SK-N-MC (cell line): ENCODE results near the gene PRKAR1B.

Source experiments
- EZH2 ChIP-seq: fragments of 200-600 bp; sonication (generic); IDR thresholded peaks from one replicate; pipeline ENCODE4 v1.6.1; 2017; ENCODE audit warnings: antibody characterized with exemption
- FOXP2 ChIP-seq: optimal IDR thresholded peaks from 2 replicates; pipeline ENCODE3; 2011; ENCODE audit warnings: mild to moderate bottlenecking, moderate library complexity; ENCODE audit not compliant: insufficient read depth; ENCODE audit errors: extremely low read length, control extremely low read depth
- POLR2AphosphoS5 ChIP-seq: IDR thresholded peaks from 2 replicates; pipeline ENCODE4 v1.6.1; 2012; ENCODE audit warnings: mild to moderate bottlenecking, low read depth, low read length, borderline replicate concordance

DNA sequence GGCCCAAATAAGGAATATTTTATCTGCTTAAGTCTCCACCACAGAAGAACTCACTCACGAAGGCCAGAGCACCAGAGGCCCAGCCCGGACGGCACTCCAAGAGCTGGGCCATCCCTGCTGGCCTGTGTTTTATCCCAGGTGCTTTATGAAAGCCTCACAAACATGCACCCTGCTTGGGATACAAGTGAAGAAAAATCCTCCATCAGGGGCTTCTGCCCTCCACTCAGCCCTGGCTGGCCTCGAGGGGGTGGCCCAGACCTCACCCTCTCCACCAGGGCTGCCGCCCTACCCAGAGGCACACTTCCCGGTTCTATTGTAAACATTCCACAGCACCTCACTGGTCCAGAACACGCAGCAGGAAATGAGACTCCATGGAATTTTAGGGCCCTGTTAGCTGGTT, 20.4 kb downstream of the PRKAR1B start:
- TF ChIP-seq POLR2AphosphoS5 = no peak
- TF ChIP-seq EZH2 = no peak
- TF ChIP-seq FOXP2 = no peak
